Measurements from ENCODE around the gene FSTL4. TPM values are rescaled to one million over a fixed set of nuclear protein-coding genes. Genes with fewer than 3 reads are reported as not detected.

Gene FSTL4
- total and polyA plus RNA-seq, 2 of the 4 experiments (the other 2 are of a cell fraction): 0.18 TPM; not detected in 1

GRCh38 chr5:133387621-133388020 is 224.7 kb downstream of the FSTL4 start:
- Histone ChIP-seq H2AK9ac (replicated peaks; ENCODE audit: low read depth, low read length, poor library complexity) (no peak overlapping the region), H3K27me3 (ENCODE audit: control insufficient read depth, insufficient read depth, low read length) (peaks cover 14% of the 10 kb centered on the region), H3K56ac (ENCODE audit: extremely low read depth, insufficient read depth, low read length) (no peak overlapping the region), H3K4me3 (ENCODE audit: insufficient read depth, low read depth, low read length) (no peak overlapping the region), H3K4ac (ENCODE audit: low read depth, low read length) (no peak overlapping the region), H3K23ac (ENCODE audit: low read depth, low read length) (no peak overlapping the region), H4K5ac (ENCODE audit: low read depth, low read length) (no peak overlapping the region), H3K9me3 (ENCODE audit: control insufficient read depth, insufficient read depth, low read length) (no peaks in the 10 kb centered on the region), H2AK5ac (ENCODE audit: low read depth, low read length) (no peak overlapping the region), H2BK20ac (ENCODE audit: low read depth, low read length) (no peak overlapping the region), H4K8ac (ENCODE audit: low read depth in 2 of 2, low read length in 2 of 2) (no peak overlapping the region), H3K18ac (ENCODE audit: low read depth, low read length) (no peak overlapping the region), H3K4me2 (ENCODE audit: low read depth, low read length) (no peak overlapping the region), H3K27ac (ENCODE audit: insufficient read depth, low read length) (no peak overlapping the region), H2BK15ac (ENCODE audit: low read depth, low read length) (no peak overlapping the region), H3K9me1 (ENCODE audit: insufficient read depth, low read length) (no peaks in the 10 kb centered on the region), H4K20me1 (ENCODE audit: insufficient read depth, low read length) (no peaks in the 10 kb centered on the region), H3K14ac (replicated peaks; ENCODE audit: low read depth, low read length) (no peak overlapping the region), H4K91ac (ENCODE audit: insufficient read depth, low read depth, low read length) (no peak overlapping the region), H2BK120ac (ENCODE audit: low read depth, low read length) (no peak overlapping the region), H3K36me3 (ENCODE audit: control insufficient read depth, insufficient read depth, low read length) (no peaks in the 10 kb centered on the region), H3K79me1 (ENCODE audit: low read depth in 1 of 2, low read length in 2 of 2) (no peaks in the 10 kb centered on the region), H2BK5ac (ENCODE audit: low read depth, low read length, poor library complexity, severe bottlenecking) (no peak overlapping the region), H3K4me1 (ENCODE audit: control insufficient read depth, insufficient read depth, low read length) (no peaks in the 10 kb centered on the region), H2AFZ (replicated peaks; ENCODE audit: low read length, poor library complexity) (peak overlapping the region; percentile 33), H3K9ac (ENCODE audit: low read depth, low read length) (no peak overlapping the region)
- TF ChIP-seq CEBPB (IDR thresholded peaks at IDR 0.05; ENCODE audit: low read depth, low read length) (no peak), SMC3 (IDR thresholded peaks at IDR 0.05; ENCODE audit: low read depth, low read length) (no peak), USF2 (IDR thresholded peaks at IDR 0.05; ENCODE audit: low read depth, low read length) (no peak), MXI1 (IDR thresholded peaks at IDR 0.05; ENCODE audit: borderline replicate concordance, low read depth, low read length) (no peak), RCOR1 (IDR thresholded peaks at IDR 0.05; ENCODE audit: insufficient replicate concordance, low read length) (no peak), CTCF (conservative IDR thresholded peaks at IDR 0.05; ENCODE audit: low read depth, low read length) (no peak), BHLHE40 (IDR thresholded peaks at IDR 0.05; ENCODE audit: low read depth, low read length) (no peak), ELK1 (IDR thresholded peaks at IDR 0.05; ENCODE audit: borderline replicate concordance, low read depth, low read length) (no peak), MAFK (IDR thresholded peaks at IDR 0.05; ENCODE audit: low read depth, low read length) (no peak), FOS (IDR thresholded peaks at IDR 0.05; ENCODE audit: low read depth, low read length) (no peak), POLR2A (IDR thresholded peaks at IDR 0.05; ENCODE audit: low read depth, low read length) (no peak), RFX5 (IDR thresholded peaks at IDR 0.05; ENCODE audit: low read depth, low read length) (no peak), CHD1 (IDR thresholded peaks at IDR 0.05; ENCODE audit: low read depth, low read length) (no peak)
- DNase-seq: no peak
- no CpG with 5 or more reads among the region's 9 CpGs for WGBS, 2 experiments (ENCODE audit: extremely low coverage in 2 of 2, insufficient read length in 1 of 2)
- ChIA-PET POLR2A (ENCODE audit: unreplicated experiment) (no interaction called here), CTCF (no interaction called here)
- in situ Hi-C loops (cut with MboI; ENCODE audit: low sequenced_read_pairs) (no loop called here), intact Hi-C loops (cut with micrococcal nuclease) (no loop called here), dilution Hi-C loops (cut with HindIII; ENCODE audit: low sequenced_read_pairs, unreplicated experiment) (no loop called here)
- no TSS peak for BruUV-seq (replicated peaks)
- ATAC-seq (ENCODE audit: low read depth): no peak

All from IMR-90 (cell line).